GM12878 (cell line): Measurements from ENCODE around the gene BCL2L14.

Source experiments
- CHD2 ChIP-seq: IDR thresholded peaks from 2 replicates; pipeline ENCODE4 v1.6.1; 2011; ENCODE audit warnings: low read depth, low read length, improper control_type of control experiment, borderline replicate concordance
- CTCF ChIP-seq, 3 experiments: IDR thresholded peaks in 2 of 3; conservative IDR thresholded peaks in 1 of 3; 2 replicates each; pipeline ENCODE4 v1.5.1; 2011; ENCODE audit warnings: low read depth in 3 of 3, low read length in 3 of 3, mild to moderate bottlenecking in 3 of 3, control low read depth in 2 of 3, moderate library complexity in 2 of 3, inconsistent platforms in 1 of 3, mixed read lengths in 1 of 3; ENCODE audit not compliant: control insufficient read depth in 2 of 3, insufficient read depth in 1 of 3; ENCODE audit errors: extremely low read depth in 1 of 3
- EP300 ChIP-seq, 2 experiments: fragments of 150-350 bp in 1 of 2; IDR thresholded peaks; 2 replicates each; pipeline ENCODE4 v1.6.1; 2011 to 2012; ENCODE audit warnings: low read depth in 2 of 2, low read length in 2 of 2, borderline replicate concordance in 1 of 2, improper control_type of control experiment in 1 of 2, inconsistent platforms in 1 of 2; ENCODE audit not compliant: control insufficient read depth in 1 of 2
- FOXK2 ChIP-seq: fragments of 450-650 bp; IDR thresholded peaks from 2 replicates; pipeline ENCODE4 v1.6.1; 2017; ENCODE audit warnings: mild to moderate bottlenecking, moderate library complexity
- IKZF2 ChIP-seq, 2 experiments: fragments of 450-650 bp; IDR thresholded peaks; 2 replicates each; pipeline ENCODE4 v1.6.1; 2017; ENCODE audit warnings: mild to moderate bottlenecking in 2 of 2, moderate library complexity in 2 of 2
- JUND ChIP-seq: IDR thresholded peaks from 2 replicates; pipeline ENCODE4 v1.6.1; 2012; ENCODE audit warnings: low read depth, mild to moderate bottlenecking, low read length, improper control_type of control experiment, moderate library complexity
- POLR2A ChIP-seq: IDR thresholded peaks from 2 replicates; pipeline ENCODE4 v1.6.1; 2011; ENCODE audit warnings: low read depth, mild to moderate bottlenecking, low read length
- RAD51 ChIP-seq: fragments of 450-650 bp; IDR thresholded peaks from 2 replicates; pipeline ENCODE4 v1.6.1; 2016; ENCODE audit warnings: moderate library complexity, mild to moderate bottlenecking, inconsistent platforms
- RCOR1 ChIP-seq: conservative IDR thresholded peaks from 2 replicates; pipeline ENCODE4 v1.6.1; 2012; ENCODE audit warnings: low read depth, low read length, improper control_type of control experiment
- RELA ChIP-seq: fragments of 450-650 bp; IDR thresholded peaks from 2 replicates; pipeline ENCODE4 v1.8.0; 2014; ENCODE audit warnings: borderline replicate concordance; ENCODE audit not compliant: partially characterized antibody
- SMC3 ChIP-seq: IDR thresholded peaks from 2 replicates; pipeline ENCODE4 v1.6.1; 2011; ENCODE audit warnings: low read length, improper control_type of control experiment, borderline replicate concordance
- YY1 ChIP-seq: IDR thresholded peaks from 2 replicates; pipeline ENCODE4 v1.6.1; 2011; ENCODE audit warnings: low read depth, mild to moderate bottlenecking, low read length

- TF ChIP-seq JUND (no peak), RCOR1 (no peak), CTCF (IDR thresholded peaks at IDR 0.05 in 2 of 3, conservative IDR thresholded peaks at IDR 0.05 in 1 of 3; ENCODE audit: control insufficient read depth in 2 of 3, extremely low read depth in 1 of 3, insufficient read depth in 1 of 3, low read depth in 3 of 3, low read length in 3 of 3) (no peak), POLR2A (no peak), RELA (no peak), IKZF2 (IDR thresholded peaks at IDR 0.05) (no peak), EP300 (IDR thresholded peaks at IDR 0.05; ENCODE audit: borderline replicate concordance in 1 of 2, control insufficient read depth in 1 of 2, low read depth in 2 of 2, low read length in 2 of 2) (no peak), FOXK2 (no peak), CHD2 (no peak), YY1 (no peak), RAD51 (no peak), SMC3 (no peak)
Measured at GRCh38 chr12:12064596-12064995, 6.1 kb upstream of the BCL2L14 start.
